Activated CD4-positive, alpha-beta T cell treated with anti-CD3 and anti-CD28 coated beads for 1 hour (primary cell): ENCODE data around the gene FERMT2.

Experiments
- DNase-seq: peaks from one replicate; pipeline ENCODE4 v3.0.0-alpha.2; 2020

FERMT2 gene

GRCh38 chr14:52950898-52951680 lies at the start of gene FERMT2:
FERMT2 (minus strand) TSS chr14:52951050; CDS start chr14:52950568, 482 bp downstream.
- DNase-seq: no peak

- no peak for DNase-seq
Observed at GRCh38 chr14:52998376-52999015, 47.6 kb upstream of the FERMT2 start.

- DNase-seq: no peak
Observed at GRCh38 chr14:52996493-52996892, 45.6 kb upstream of the FERMT2 start.

- DNase-seq: no peak
Observed at GRCh38 chr14:52995998-52996397, 45.1 kb upstream of the FERMT2 start.

GRCh38 chr14:52992236-52992870 lies 41.5 kb upstream of the FERMT2 start:
- no peak for DNase-seq

- DNase-seq: no peak
Observed at GRCh38 chr14:52988139-52988538, 37.3 kb upstream of the FERMT2 start.

- DNase-seq: no peak
Observed at GRCh38 chr14:52987514-52987913, 36.7 kb upstream of the FERMT2 start.

- DNase-seq: no peak
Observed at GRCh38 chr14:52987042-52987441, 36.2 kb upstream of the FERMT2 start.

- DNase-seq: no peak
Observed at GRCh38 chr14:52977798-52978197, 26.9 kb upstream of the FERMT2 start.

GRCh38 chr14:52974406-52974805 lies 23.6 kb upstream of the FERMT2 start:
- no peak for DNase-seq

- peak; percentile 35 for DNase-seq
Observed at GRCh38 chr14:52961060-52961639, 10.3 kb upstream of the FERMT2 start.

- DNase-seq: no peak
Observed at GRCh38 chr14:52960627-52961026, 9.8 kb upstream of the FERMT2 start.

- no peak for DNase-seq
Observed at GRCh38 chr14:52954346-52955214, 3.7 kb upstream of the FERMT2 start.

GRCh38 chr14:52951681-52952554 lies 1.1 kb upstream of the FERMT2 start:
- DNase-seq: no peak

GRCh38 chr14:52950410-52950897 lies 396 bp downstream of the FERMT2 start:
- DNase-seq: no peak

GRCh38 chr14:52949711-52950409 lies 990 bp downstream of the FERMT2 start:
- no peak for DNase-seq

GRCh38 chr14:52949249-52949648 lies 1.6 kb downstream of the FERMT2 start:
- DNase-seq: no peak

GRCh38 chr14:52948836-52949235 lies 2.0 kb downstream of the FERMT2 start:
- DNase-seq: no peak

GRCh38 chr14:52948039-52948438 lies 2.8 kb downstream of the FERMT2 start:
- DNase-seq: no peak

- no peak for DNase-seq
Observed at GRCh38 chr14:52944254-52944653, 6.6 kb downstream of the FERMT2 start.

- DNase-seq: no peak
Observed at GRCh38 chr14:52939427-52939826, 11.4 kb downstream of the FERMT2 start.
